GM19463 (cell line): Measurements from ENCODE around the gene RPP30.

ENCODE experiments used
- ATAC-seq: cut with Tn5 transposase; IDR thresholded peaks from one replicate; pipeline ENCODE4 v1.9.1; 2021; ENCODE audit warnings: mild to moderate bottlenecking, moderate library complexity; ENCODE audit not compliant: unreplicated experiment

The RPP30 gene

GRCh38 chr10:90915766-90916075 lies 43.9 kb downstream of the RPP30 start:
- ATAC-seq, result no peak

- ATAC-seq, result no peak
Observed at GRCh38 chr10:90916392-90917237, 44.8 kb downstream of the RPP30 start.

GRCh38 chr10:90917238-90917967 lies 45.6 kb downstream of the RPP30 start:
- ATAC-seq, result no peak

- no peak for ATAC-seq
Observed at GRCh38 chr10:90917968-90918318, 46.2 kb downstream of the RPP30 start.

- ATAC-seq, result no peak
Observed at GRCh38 chr10:90919683-90920574, 48.2 kb downstream of the RPP30 start.

GRCh38 chr10:90920986-90921666 lies 49.4 kb downstream of the RPP30 start, which contains the start of gene ANKRD1:
Gene ANKRD1 (minus strand): TSS chr10:90921087. CDS start chr10:90921027, 60 bp downstream.
- no peak for ATAC-seq

GRCh38 chr10:90921906-90922305 lies 50.1 kb downstream of the RPP30 start:
- no peak for ATAC-seq

GRCh38 chr10:90923111-90923731 lies 51.4 kb downstream of the RPP30 start:
- ATAC-seq, result no peak

GRCh38 chr10:90924552-90924951 lies 52.8 kb downstream of the RPP30 start:
- no peak for ATAC-seq

GRCh38 chr10:90925079-90926029 lies 53.6 kb downstream of the RPP30 start:
- no peak for ATAC-seq

GRCh38 chr10:90927293-90927692 lies 55.5 kb downstream of the RPP30 start:
- no peak for ATAC-seq

- no peak for ATAC-seq
Observed at GRCh38 chr10:90929179-90929578, 57.4 kb downstream of the RPP30 start.

- no peak for ATAC-seq
Observed at GRCh38 chr10:90930070-90930837, 58.5 kb downstream of the RPP30 start.

- ATAC-seq, result no peak
Observed at GRCh38 chr10:90930971-90931871, 59.4 kb downstream of the RPP30 start.

- ATAC-seq, result no peak
Observed at GRCh38 chr10:90935581-90936275, 64.0 kb downstream of the RPP30 start.

- no peak for ATAC-seq
Observed at GRCh38 chr10:90936276-90936659, 64.5 kb downstream of the RPP30 start.
